Right hindlimb (tissue), 1 donor: ENCODE data around the gene RAB36.

Experiments
- DNase-seq: peaks from one replicate; pipeline ENCODE4 v3.0.0-alpha.2; 2018

The RAB36 gene

DNA sequence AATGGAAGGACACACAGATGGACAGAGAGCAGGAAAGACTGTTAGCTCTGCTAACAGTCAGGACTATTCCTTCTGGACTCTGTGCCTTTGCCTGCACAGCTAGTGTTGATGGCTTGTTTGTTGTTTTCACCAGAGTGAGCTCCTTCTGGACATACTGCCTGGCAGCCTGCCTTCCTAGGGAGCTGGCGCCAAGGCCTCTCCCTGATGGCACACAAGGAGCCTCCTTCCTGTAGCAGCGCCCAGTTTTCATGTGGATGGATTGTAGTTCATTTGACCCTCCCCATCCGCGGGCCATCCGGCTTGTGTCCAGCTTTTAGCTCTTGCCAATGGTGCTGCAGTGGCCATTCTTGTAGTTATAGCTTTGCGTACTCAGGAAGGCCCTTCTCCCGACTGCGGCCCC is 18.4 kb downstream of the RAB36 start:
- DNase-seq, result no peak

DNA sequence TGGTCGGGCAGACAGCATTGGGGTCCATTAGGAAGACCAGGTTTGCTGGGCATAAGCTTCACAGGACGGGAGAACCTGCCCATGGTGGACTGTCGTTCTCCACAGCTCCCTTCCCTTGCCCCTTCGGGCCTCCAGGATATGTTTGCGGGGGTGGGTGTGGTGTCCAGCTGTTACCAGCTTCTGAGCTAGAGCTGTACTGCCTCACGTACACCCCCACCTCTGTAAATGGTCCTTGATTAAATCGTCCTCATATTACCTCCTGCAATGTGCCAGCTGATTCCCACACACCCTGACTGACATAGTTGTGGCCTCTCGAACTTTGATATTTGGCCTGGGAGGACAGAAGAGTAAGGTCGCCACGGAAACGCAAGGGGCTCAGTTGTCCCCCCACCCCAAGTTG is 18.8 kb downstream of the RAB36 start:
- no peak for DNase-seq

DNA sequence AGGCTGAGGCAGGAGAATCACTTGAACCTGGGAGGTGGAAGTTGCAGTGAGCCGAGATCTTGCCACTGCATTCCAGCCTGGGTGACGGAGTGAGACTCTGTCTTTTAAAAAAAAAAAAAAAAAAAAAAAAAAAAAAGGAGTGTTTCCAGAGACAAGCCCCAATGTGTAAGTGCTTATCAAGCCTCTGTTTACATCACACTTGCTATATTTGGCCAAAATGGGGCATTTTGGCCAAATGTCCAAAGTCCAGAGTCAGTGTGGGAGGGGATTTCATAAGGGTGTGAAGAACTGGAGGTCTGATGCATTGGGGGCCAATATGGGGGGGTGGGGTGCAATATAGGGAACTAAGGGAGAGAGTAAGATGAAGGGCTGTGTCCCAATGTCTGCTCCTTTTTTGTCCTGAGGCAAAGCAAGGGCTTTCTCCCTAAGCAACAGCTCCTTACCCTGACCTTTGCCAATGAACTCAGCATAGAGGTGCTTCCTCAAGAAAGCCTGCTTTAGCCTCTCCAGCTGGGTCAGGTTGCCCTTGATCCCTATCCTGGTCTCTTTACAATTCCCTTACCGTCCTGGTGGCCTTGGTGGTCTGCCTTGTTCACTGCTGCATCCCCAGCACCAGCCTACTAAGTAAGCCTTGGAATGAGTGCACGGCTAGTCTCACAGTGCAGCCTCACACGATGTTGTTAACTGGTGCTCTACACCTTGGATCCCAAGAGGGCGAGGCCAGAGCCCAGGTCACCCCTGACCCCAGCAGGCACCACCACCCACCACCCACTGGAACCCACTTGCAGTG is 21.0 kb downstream of the RAB36 start:
- DNase-seq, result no peak

DNA sequence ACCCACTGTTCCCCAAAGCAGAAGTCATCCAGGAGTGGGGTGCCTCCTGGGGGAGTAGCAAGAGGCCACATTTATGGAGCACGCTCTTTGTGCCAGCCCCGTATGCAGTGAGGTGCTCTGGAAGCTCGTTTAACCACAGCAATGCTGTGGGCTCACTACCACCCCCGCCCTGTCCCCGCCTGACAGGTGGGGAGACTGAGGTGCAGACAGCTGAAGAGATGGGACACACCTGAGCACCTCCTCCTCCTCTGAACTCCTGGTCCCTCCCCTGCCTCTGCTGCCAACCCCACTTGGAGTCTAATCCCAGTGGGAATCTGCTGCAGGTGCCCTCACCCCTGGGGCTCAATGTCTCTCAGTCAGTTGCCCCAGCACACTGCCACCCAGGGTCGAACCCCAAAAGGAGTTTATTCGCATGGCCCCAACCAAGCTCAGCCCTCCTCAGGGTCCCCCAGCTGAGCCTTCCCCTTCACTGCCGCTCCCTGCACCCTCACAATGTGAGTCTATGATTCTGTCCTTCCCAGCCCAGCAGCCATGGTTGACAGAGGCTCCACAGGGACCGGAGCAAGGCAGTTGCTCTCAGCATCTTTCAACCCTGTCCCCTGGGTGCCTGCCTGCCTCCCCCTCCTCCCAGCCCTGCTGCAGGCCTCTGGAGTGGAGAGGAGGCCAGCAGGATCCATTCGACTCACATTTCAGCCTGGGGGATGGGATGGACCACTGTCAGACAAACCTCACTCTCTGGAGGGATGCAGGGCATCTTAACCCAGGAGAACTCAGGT is 21.8 kb downstream of the RAB36 start:
- no peak for DNase-seq

DNA sequence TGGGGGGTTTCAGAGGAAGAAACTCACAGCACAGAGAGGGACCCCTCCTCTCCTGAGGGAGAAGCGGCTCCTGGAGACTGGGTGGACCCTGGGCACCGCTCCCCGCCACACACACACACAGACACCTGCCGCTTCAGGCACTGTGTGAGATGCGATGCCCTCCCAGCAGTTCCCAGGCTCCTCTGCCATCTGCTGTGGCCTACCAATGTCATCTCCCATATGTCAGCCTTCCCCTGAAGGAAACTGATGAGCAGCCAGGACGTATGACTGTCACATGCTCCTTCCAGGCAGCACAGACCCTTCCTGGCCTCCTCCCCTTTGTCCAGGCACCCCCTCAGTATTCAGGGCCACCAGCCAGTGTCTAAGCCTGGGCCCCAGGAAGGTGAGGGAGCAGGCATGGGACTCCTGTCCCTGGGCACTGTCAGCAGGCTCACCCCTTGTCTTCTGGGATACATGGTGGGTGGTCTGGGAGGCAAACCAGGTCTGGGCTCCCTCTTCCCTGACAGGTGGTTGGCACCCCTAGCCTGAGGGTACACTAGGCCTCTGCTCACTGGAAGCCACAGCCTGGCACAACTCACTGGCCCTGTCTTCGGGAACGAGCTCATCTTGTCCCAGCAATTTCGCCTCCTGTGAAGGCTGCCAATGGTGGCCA is 23.2 kb downstream of the RAB36 start:
- DNase-seq, result no peak

DNA sequence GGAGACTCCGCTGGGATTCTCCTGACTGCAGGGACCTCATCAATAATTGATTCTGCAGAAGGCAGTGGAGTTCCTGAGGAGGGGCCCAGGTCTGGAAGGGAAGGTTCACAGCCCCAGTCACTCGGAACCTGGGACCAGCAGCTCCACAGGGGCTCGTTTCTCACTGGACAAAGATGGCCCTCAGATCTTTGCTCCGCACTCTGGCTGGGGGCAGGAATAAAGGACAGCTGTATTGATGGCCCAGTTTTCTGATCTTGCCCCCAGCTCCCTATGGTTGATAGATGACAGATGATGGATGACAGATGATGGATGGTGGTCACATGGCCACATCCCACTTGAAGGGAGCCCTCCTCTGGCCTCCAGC is 23.7 kb downstream of the RAB36 start:
- no peak for DNase-seq

DNA sequence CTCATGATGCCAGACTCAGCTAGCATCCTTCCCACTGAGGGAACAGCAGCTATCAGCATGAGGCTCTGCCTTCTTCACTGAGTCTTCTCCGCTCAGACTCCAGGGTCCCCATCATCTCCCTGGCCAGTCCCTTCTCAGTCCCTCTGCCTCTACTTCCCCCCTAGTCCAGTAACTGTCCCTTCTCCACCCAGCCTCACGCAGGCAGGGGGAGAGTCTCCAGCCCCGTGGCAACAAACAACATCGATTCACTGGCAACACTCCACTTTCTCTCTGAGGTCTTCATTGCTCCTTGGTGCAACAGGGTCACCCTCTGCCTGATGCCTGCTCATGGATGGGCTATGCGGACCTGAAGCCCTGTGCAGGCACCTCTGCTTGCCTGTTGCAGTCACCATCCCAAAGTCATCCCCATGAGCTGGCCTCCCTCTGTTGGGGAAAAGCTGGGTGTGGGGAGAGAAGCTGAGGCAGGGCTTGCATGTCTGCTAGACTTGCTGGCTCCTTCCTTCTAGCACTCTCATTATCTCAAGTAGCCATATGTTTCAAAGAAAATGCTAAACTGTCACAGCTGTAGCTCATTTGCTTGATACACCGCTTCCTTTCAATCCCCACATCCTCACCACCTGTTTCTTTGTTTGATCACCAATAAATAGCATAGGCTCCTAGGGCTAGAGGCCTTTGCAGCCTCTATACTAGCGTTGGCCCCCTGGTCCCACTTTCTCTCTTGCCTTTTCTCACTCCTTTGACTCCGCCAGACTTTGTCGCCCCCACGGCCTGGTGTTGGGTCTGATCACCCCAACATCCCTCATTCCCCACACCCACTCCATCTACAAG is 30.8 kb downstream of the RAB36 start:
- no peak for DNase-seq

DNA sequence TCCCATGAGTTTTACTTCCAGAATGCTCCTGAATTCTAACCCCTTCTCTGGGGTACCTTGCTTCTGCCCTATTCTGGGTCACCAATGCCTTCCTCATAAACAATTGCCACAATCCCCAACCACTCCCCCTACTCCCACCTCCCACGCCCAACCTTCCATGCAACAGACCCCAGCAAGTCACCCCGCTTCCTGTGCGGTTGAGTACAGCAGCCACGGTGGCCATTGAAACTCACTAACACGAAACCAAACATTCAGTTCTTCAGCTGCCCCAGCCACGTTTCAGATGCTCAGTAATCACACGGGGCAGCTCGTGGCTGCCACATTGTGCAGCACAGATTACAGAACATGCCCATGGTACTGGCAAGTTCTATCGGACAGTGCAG is 31.4 kb downstream of the RAB36 start:
- no peak for DNase-seq

DNA sequence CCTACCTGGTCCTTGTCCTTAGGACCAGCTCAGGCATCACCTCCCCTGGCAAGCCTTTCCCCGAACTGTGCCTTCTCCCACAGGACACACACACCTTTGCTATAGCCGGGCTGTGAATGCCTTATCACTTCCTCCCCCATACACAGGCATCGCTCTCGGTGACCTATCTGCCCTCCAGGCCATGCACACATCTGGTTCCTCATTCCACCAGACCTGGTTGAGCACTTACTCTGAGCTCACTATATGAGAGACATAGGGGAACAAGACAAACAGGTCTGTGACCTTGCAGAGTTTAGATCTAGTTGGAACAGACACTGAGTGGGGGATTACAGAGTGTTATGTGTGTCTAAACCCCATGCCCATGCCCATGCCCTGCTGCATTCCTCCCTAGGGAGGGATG is 31.9 kb downstream of the RAB36 start:
- no peak for DNase-seq

DNA sequence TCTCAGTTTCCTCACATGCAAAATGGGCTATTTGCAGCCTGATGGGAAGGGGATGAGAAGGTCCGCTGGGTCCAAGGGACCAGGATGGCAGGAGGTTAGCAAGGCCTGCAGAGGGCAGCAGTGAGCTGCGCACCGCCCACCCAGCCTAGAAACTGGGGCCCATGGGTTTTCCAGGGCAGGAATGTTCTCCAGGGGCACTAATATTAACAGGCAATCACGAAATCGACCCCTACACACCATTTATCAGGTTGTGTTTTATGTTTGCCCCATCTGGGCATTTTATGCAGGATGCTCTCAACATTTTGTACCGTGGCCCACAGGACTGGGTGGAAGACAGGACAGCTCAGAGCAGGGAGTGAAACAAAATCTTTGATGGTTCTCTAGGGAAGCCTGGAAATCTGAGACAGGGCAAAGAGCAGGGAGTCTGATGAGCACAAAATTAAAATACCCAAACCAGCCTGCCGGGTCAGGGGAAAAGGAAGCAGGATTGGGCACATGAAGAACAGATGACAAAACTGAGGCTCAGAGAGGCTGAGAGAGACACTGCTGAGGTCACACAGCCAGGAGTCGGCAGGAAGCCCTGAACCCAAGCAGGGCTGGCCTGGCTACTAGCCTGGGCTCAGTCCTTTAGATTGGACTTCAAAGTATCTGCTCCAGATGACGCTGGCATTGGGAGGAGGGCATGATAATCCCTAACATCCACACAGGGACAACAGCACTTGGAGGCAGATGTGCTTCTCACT is 33.4 kb downstream of the RAB36 start:
- peak; percentile 77 for DNase-seq

DNA sequence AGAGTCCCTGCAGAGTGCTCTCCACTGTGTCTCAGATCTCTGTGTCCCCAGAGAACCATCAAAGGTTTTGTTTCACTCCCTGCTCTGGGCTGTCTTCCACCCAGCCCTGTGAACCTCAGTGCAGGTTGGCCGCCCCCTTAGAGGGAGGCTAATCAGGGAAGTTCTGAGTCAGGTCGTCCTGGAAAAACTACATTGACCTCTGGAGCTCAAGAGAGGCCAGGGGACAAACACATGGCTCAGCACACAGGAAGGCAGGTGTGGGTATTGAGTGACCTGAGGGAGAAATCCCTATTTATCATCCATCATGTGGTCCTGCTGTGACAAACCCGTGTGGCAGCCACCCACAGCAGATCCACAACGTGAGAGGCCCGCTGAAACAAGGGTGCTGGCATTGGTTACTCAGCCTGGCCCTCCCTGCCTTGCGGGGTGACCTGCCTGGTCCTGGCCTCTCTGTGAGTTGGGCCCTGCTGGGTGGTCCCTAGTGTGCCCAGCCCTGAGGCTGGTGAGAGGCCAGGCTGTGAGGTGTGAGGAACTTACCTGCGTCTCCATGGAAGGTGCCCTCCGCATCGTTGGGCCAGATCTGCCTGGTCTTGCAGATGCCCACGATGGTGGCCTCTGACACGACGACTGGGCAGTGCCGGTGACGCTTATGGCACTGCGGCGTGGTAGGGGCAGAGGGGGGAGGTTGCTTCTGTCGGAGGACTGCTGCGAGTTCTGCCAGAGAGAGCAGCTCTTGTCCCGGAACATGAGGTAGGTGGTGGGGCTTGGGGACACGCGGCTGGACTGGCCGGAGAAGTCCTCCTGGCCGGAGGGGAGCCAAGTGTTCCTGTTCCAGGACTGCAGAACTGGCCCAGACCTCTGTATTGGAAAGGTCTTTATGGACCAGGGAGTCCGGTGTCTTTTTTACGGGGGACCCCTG is 34.4 kb downstream of the RAB36 start:
- DNase-seq, result peak; percentile 61

DNA sequence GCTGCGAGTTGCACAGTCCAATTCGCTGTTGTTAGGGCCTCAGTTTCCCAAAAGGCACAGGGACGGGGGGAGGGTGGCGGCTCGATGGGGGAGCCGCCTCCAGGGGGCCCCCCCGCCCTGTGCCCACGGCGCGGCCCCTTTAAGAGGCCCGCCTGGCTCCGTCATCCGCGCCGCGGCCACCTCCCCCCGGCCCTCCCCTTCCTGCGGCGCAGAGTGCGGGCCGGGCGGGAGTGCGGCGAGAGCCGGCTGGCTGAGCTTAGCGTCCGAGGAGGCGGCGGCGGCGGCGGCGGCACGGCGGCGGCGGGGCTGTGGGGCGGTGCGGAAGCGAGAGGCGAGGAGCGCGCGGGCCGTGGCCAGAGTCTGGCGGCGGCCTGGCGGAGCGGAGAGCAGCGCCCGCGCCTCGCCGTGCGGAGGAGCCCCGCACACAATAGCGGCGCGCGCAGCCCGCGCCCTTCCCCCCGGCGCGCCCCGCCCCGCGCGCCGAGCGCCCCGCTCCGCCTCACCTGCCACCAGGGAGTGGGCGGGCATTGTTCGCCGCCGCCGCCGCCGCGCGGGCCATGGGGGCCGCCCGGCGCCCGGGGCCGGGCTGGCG is 35.1 kb downstream of the RAB36 start, which contains the start of gene BCR:
BCR (plus strand) TSS at position 209 of the 592 bp plus-strand sequence. CDS start 452 bp downstream, outside the sequence.
- peak; percentile 77 for DNase-seq

DNA sequence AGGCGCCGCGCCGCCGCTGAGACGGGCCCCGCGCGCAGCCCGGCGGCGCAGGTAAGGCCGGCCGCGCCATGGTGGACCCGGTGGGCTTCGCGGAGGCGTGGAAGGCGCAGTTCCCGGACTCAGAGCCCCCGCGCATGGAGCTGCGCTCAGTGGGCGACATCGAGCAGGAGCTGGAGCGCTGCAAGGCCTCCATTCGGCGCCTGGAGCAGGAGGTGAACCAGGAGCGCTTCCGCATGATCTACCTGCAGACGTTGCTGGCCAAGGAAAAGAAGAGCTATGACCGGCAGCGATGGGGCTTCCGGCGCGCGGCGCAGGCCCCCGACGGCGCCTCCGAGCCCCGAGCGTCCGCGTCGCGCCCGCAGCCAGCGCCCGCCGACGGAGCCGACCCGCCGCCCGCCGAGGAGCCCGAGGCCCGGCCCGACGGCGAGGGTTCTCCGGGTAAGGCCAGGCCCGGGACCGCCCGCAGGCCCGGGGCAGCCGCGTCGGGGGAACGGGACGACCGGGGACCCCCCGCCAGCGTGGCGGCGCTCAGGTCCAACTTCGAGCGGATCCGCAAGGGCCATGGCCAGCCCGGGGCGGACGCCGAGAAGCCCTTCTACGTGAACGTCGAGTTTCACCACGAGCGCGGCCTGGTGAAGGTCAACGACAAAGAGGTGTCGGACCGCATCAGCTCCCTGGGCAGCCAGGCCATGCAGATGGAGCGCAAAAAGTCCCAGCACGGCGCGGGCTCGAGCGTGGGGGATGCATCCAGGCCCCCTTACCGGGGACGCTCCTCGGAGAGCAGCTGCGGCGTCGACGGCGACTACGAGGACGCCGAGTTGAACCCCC is 35.8 kb downstream of the RAB36 start:
- no peak for DNase-seq

DNA sequence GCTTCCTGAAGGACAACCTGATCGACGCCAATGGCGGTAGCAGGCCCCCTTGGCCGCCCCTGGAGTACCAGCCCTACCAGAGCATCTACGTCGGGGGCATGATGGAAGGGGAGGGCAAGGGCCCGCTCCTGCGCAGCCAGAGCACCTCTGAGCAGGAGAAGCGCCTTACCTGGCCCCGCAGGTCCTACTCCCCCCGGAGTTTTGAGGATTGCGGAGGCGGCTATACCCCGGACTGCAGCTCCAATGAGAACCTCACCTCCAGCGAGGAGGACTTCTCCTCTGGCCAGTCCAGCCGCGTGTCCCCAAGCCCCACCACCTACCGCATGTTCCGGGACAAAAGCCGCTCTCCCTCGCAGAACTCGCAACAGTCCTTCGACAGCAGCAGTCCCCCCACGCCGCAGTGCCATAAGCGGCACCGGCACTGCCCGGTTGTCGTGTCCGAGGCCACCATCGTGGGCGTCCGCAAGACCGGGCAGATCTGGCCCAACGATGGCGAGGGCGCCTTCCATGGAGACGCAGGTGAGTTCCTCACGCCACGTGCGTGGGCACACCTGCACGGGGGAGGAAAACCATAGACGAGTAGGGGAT is 36.5 kb downstream of the RAB36 start:
- DNase-seq, result no peak

DNA sequence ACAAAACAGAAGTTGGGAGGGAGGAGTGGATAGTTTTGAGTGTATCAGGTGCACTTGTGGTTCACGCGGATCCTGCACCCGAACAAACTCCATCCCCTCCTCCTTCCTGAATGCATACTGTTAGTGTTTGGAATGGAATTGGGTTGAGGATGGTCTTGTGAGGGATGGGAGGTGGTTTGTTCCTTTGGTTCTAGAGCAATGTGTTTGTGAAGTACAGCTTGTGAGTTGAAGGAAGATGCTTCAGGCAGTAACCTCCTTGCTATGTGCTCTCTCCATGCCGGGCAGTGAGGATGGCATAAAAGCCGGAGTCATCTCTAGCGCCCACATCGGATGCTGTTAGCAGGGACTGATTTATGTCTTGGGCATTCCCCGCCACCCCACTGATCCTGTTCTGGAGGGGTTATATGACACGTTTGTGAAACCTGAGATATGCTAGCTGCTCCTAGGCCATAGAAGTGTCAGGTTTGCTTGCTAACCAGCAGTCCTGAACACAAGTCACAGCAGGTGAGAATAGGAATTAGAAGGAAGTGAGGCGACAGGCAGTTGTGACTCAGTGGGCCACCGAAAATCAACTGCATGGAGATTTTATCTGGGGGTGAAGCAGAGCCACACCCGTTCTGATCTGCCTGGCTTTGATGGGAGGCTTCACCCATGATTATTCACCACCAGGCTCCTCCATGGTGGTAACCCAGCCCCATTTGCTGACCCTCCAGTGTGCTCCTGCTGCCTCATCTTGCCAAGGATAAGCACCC is 37.2 kb downstream of the RAB36 start:
- no peak for DNase-seq

DNA sequence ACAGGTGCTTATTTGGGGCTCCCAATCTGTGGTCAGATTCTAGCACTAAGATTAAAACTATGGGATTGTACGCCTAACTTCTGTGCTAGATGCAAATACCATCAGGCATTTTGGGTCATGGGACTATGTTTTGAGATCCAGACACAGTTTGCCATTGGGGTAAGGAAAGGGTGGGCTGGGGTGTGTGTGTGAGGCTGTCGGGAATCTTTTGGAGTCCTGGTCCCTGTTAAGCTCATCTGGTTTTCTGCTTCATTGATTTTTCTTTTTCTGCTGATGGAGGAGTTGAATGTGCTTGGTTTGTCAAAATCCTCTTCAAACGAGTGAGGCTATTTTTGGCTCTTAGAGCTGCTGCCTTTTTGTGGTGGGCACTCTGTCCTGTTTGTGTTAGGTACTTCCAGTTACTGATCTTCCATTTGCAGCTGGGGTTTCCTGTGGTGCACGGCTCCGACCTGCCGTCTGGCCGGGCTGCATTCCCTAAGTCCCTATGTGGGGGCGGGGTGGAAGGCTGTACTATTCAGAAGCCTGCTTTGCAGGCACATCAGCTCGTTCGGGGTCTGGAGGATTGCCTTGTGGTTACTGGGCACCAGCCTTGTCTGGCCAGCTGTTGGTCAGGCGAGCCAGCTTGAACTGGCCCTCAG is 37.9 kb downstream of the RAB36 start:
- peak; percentile 79 for DNase-seq

DNA sequence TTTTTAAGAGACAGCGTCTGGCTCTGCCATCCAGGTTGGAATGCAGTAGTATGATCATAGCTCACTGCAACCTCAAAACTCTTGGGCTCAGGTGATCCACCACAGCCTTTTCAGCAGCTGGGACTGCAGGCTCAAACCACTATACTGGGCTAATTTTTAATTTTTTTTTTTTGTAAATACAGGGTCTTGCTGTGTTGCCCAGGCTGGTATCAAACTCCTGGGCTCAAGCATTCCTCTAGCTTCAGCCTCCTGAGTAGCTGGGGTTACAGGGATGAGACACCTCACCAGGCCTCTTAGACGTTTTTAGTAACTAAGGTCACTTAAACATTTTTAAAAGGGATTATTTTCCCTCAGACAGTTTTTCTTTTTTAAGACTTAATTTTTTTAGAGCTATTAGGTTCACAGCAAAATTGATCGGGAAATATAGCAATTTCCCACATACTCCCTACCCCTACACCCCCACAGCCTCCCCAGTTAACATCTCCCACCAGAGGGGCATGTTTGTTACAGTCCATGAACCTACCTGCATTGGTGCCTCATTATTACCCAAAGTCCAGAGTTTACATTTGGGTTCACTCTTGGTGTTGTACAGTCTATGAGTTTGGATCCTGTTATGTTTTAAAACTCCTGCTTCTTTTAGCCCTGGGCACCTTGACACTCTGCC is 39.0 kb downstream of the RAB36 start:
- DNase-seq, result no peak

DNA sequence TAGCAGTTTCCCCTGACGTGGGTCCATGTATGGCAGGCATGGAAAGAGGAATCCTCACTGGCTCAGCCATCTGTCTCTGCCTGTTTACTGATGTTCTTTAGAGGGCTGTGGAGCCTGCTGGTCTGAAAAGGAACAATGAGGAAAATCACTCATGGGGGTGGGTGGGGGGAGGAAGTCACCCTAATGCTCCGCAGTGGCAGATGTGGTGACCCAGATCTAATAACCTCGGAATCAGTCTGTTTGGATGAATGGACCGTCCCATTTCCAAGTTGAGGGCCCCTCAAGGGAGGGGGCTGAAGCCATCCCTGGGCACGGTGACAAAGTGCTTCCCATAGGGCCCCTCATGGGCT is 39.5 kb downstream of the RAB36 start:
- no peak for DNase-seq
